ENCODE measurements around the gene PTPRF.

GRCh38 chr1:43591181-43591580 lies 60.5 kb downstream of the PTPRF start:
- no peak for TF ChIP-seq POLR2A (IDR thresholded peaks at IDR 0.05)
- no peak for TF ChIP-seq CTCF (IDR thresholded peaks at IDR 0.05)
- no peak for TF ChIP-seq EP300 (IDR thresholded peaks at IDR 0.05)

Measured in ovary (tissue), 3 donors.